ENCODE measurements around the gene PTPRCAP.

- TF ChIP-seq CTCF (IDR thresholded peaks at IDR 0.05) (no peak), EZH2 (IDR thresholded peaks at IDR 0.05; ENCODE audit: borderline replicate concordance, insufficient read depth, low read depth, low read length, poor library complexity, severe bottlenecking) (no peak)
Observed at GRCh38 chr11:67387518-67387917, 50.0 kb downstream of the PTPRCAP start.
